Activated CD8-positive, alpha-beta memory T cell treated with anti-CD3 and anti-CD28 coated beads, Interleukin-2, amount 50 U/mL, for 4 hours (primary cell): ENCODE measurements around the gene ATP2A1.
"Not testable (repeated sequence)": the region's sequence is repeated elsewhere in the genome, so short reads cannot be mapped to it uniquely, and the experiment has no call there.

Experiments used
- DNase-seq: peaks from one replicate; pipeline ENCODE4 v3.0.0-alpha.2; 2020

The ATP2A1 gene

DNA sequence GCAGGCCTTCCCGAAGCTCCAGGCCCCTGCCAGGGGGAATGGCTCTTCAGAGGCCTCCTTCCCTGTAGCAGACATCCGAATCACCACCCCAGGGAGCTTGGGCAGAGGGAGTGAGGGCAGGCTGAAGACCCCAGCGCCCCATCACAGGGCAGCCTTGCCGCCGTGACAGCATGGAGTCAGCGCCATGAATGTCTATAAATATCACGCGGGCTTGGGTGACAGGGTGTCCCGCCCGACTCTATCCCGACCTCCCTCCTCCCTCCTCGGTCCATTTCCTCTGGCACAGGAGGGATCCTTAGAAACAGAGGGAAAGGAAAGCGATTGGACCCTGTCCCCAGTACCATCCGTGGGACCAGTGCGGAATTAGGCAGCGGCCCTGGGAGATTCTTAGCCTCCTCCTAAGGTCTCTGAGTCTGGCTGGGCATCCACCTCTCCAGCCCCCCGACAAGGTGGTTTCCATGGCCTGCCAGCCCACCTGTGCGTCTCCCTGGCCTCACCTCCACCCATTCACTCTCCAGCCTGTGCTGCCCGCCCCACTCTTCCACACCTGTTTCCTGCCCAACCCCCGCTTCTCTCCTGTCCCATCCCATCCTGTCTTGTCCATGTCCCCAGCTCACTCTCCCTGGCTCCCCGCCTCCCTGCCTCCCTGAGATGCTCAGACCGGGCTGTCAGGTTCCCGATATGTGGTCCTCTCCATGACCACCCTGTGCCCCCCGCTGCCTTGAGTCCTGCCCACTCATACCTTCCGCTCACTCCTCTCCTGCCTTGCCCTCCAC, 5.1 kb downstream of the ATP2A1 start:
- no peak for DNase-seq

DNA sequence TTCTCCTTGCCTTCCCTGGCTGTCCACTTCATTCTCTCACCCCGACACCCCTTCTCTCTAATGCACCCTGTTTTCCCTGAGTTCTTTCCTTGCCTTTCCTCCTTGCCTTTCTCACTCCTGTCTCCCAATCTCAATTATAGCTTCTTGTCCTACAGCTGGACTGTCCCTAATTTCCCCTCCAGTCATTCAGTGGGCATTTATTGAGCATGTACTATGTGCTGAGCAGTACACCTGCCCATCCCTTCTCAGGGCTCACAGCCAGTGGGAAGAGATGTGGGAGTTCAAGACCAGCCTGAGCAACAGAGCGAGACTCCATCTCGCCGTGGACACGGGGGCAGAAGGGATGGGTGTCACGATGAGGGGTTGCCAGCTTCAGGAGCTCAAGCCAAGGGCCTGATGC, 5.8 kb downstream of the ATP2A1 start:
- DNase-seq: no peak

DNA sequence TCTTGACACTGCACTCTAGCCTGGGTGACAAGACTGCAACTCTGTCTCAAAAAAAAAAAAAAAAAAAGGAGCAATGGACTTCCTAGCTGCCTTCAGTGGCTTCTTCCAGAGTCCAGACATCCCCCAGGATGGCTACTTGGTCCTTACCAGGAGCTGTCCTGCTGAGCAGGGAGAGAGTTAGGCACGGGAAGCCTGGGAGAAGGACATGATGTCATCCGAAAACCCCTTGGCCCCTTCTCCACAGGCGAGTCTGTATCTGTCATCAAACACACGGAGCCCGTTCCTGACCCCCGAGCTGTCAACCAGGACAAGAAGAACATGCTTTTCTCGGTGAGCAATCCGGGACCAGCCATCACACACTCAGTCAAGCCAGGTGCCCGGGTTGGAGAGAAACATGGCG, 8.7 kb downstream of the ATP2A1 start:
- DNase-seq: no peak

DNA sequence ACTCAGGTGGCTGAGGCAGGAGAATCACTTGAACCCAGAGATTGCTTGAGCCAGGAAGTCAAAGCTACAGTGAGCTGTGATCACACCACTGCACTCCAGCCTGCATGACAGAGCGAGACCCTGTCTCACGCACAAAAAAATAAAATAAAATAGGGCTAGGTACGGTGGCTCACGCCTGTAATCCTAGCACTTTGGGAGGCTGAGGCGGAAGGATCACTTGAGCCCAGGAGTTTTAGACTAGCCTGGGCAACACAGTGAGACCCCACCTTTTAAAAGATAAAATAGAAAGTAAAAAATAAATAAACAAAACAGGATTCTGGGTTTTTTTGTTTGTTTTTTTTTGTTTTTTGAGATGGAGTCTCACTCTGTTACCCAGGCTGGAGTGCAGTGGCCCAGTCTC, 12.1 kb downstream of the ATP2A1 start:
- not testable (repeated sequence) for DNase-seq

DNA sequence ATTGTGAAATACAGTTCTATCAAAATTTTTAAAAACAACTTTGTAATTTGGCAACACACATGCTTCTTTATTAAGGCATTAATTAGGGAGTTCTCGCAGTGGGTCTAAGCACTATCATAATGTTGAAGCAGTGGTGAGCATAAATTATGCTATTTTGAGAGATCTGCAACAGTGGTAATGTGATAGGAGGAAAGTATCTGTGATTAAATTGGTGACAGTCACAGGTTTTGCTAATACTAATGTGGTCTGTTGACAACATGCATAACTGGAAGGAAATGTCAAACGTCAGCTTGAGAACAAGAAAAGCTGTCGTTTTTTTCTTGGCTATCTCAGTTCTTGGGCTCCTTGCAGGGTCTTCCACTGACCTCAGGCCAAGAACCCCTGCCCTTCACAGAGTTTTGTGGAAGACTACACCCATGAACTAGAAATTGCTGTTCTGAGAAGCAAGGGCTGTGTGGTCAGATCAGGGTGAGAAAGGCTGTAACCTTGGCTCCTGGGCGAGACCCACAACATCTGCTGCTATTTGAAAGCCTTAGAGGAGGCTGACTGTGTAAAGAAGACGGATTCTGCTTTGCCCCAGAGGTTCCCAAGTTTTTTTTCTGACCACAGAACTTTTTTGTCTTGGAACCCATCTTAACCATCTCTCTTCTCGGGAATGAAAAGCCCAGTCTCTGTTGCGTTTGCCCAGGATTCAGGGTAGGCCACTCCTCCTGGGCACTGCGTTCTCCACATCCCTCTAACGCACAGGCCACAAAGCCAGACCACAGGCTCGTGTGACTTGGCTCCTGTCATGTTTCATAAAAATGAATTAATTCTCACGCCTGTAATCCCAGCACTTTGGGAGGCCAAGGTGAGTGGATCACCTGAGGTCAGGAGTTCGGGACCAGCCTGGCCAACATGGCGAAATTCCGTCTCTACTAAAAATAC, 13.9 kb downstream of the ATP2A1 start:
- DNase-seq: no peak

DNA sequence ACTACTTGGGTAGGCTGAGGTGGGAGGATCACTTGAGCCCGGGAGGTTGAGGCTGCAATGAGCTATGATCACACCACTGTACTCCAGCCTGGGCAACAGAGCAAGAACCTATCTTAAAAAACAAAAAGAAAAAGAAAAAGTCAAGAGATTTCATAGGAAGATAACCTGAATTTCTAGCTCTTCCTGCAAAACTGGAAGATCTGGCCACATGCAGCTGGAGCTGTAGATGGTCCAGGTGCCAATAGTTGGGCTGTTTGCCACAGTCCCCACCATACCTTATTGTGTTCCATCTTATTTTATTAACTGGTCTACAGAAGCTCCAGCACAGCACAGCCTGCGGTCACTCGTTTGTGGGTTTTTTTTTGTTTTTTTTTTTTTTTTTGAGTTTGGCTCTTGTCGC, 15.0 kb downstream of the ATP2A1 start:
- no peak for DNase-seq

DNA sequence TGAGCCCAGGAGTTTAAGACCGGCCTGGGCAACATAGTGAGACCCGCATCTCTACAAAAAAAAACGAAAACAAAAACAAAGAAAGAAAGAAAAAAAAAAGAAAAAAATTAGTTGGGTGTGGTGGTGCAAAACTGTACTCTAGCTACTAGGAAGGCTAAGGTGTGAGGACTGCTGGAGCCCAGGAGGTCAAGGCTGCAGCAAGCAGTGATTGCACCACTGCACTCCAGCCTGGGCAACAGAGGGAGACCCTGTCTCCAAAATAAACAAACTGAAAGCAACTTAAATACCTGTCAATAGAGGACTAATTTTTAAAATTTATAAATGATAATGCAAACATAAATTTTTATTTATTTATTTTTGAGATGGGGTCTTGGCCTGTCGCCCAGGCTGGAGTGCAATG, 17.3 kb downstream of the ATP2A1 start:
- no peak for DNase-seq

DNA sequence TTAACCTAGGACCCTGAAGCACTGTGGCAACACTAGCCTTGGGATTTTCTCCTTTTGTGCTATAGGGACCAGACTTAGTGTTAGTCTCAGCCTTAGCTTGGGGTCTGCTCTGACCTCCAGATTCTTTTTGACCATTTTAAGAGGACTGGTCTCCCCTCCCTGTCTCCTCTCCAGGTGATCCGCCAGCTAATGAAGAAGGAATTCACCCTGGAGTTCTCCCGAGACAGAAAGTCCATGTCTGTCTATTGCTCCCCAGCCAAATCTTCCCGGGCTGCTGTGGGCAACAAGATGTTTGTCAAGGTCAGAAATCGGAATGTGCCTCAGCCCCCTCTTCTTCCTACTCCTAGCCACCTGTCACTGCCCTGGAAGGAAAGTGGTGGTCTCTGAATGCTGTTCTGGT, 19.5 kb downstream of the ATP2A1 start:
- no peak for DNase-seq

DNA sequence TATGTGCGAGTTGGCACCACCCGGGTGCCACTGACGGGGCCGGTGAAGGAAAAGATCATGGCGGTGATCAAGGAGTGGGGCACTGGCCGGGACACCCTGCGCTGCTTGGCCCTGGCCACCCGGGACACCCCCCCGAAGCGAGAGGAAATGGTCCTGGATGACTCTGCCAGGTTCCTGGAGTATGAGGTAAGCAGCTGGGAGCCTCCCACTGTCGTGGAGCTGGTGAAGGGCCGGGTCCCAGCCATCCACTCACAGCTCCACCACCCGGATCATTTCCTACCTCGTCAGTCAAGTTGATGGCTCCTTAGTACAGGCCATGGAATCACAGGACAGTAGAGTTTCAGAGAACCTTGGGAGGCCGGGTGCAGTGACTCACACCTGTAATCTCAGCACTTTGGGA, 20.0 kb downstream of the ATP2A1 start:
- no peak for DNase-seq

DNA sequence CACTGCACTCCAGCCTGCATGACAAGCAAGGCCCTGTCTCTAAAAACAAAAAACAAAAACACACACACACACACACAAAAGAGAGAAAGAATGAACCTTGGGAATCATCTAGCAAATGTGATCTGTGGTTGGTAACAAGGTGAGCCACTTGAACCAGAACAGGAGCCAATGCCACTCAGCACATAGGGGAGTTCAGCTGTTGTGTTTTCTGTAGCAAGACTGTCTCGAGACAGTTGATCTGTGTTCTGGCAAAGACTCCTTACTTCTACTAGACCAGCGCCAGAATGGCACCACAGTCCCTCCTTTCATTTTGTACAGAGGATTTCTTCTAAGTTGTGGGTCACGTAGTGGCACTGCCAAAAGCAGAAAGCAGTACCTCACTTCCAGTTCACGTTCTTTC, 20.7 kb downstream of the ATP2A1 start:
- DNase-seq: no peak

DNA sequence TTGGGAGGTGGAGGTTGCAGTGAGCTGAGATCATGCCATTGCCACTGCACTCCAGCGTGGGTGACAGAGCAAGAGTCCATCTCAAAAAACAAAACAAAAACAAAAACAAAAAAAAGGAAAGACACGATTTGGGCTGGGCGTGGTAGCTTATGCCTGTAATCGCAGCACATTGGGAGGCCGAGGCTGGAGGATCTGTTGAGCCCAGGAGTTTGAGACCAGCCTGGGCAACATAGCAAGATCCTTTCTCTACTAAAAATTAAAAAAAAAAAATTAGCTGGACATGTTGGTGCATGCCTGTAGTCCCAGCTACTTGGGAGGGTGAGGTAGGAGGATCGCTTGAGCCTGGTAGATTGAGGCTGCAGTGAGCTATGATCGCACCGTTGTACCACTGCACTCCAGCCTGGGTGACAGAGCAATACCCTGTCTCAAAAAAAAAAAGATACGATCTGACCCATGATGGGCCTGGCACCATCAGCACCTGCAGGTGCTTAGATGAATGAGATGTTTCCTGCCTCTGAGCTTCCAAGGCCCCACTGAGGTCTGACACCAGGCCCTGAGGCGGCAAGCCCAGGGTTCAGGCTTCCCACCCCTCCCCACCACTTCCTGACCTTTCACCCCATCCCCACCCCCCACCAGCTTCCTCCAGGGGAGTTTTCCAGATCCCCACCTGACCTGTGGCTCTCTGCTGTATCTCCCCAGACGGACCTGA, 21.7 kb downstream of the ATP2A1 start:
- no peak for DNase-seq

DNA sequence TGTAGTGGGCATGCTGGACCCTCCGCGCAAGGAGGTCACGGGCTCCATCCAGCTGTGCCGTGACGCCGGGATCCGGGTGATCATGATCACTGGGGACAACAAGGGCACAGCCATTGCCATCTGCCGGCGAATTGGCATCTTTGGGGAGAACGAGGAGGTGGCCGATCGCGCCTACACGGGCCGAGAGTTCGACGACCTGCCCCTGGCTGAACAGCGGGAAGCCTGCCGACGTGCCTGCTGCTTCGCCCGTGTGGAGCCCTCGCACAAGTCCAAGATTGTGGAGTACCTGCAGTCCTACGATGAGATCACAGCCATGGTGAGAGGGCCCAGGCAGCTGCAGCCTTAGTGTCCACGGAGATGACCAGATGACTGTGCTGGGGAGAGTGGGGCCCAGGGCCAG, 22.3 kb downstream of the ATP2A1 start:
- no peak for DNase-seq

DNA sequence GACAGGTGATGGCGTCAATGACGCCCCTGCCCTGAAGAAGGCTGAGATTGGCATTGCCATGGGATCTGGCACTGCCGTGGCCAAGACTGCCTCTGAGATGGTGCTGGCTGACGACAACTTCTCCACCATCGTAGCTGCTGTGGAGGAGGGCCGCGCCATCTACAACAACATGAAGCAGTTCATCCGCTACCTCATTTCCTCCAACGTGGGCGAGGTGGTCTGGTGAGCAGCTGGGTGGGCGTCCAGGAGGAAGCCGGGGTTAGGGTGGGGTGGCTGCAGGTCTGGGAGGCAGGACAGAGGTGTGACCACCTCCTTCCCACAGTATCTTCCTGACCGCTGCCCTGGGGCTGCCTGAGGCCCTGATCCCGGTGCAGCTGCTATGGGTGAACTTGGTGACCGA, 23.6 kb downstream of the ATP2A1 start:
- DNase-seq: no peak

DNA sequence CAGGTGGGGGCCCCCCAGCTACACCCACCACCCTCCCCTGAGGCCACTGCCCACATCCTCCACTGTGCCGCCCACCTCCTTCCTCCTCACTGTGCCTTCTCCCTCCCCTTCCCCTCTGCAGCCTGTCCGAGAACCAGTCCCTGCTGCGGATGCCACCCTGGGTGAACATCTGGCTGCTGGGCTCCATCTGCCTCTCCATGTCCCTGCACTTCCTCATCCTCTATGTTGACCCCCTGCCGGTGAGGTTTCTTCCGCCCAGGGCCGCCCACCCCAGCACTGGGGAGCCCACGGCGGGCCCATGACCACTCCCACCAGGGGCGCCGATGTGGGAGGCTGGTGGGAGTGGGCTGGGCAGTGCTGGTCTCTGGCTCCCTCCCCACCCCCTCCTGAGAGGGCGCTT, 24.6 kb downstream of the ATP2A1 start:
- no peak for DNase-seq

DNA sequence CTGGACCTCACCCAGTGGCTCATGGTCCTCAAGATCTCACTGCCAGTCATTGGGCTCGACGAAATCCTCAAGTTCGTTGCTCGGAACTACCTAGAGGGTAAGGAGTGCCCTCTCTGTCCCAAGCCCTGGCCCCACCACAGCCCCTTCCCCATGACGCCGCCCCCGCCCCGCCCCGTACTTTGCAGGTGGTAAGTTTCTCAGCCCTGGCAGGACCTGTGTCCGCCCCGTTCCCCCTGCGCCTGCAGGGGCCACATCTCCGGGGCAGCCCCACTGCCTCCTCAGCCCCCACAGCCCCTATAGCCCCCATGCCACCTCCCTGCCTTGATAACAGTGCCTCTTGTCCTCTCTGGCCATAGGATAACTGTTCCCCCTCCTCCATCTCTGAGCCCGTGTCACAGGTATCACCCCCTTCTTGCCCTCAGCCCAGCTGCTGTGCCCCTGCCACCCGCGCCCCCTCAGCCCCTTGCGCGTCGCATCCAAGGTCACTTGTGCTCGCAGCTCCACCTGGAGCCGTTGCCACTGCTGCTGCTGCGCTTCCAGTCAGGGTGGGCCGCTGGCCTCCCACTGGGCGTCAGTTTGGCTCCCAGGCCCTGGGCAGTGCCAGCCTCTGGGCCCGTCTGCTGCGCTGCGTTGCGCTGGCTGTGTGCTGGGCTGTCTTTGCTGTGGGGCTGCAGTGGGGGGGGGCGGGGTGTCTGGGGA, 25.2 kb downstream of the ATP2A1 start:
- no peak for DNase-seq

DNA sequence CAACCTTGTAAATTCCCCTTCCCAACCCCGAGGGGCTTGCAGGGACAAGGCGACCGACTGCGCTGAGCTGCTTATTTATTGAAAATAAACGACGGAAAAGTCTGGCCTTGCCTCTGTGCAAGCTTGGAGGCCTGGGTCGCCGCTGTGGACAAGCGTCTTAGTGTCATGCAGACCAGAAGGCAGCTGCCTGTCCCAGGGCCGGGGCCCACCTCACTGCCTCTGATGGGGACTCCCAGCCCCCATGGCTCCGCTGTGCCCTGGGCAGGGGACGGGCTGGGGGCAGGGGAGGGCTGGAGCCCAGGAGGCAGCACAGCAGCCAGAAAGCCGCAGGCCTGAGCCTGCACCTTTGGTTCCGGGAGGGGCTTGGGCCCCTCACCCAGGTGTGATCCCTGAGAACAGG, 26.1 kb downstream of the ATP2A1 start:
- DNase-seq: no peak

DNA sequence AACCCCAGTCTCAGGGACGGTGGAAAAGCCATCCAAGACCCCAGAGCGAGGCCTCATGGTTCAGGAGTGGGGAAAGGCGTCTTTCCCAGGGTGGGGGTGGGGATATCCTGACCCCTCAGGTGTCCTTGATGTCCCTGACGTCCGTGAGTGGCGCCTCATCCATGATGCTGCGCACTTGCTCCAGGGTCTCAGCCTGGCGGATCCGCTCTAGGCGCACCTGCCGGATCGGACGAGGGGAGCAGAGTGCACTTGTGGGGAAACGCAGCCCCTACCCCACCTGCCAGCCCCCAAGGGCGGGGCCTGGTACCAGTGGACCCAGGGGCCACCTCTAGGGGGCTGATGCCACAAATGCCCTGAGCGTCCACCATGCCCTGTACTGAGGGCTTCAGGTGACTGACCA, 26.5 kb downstream of the ATP2A1 start:
- no peak for DNase-seq

DNA sequence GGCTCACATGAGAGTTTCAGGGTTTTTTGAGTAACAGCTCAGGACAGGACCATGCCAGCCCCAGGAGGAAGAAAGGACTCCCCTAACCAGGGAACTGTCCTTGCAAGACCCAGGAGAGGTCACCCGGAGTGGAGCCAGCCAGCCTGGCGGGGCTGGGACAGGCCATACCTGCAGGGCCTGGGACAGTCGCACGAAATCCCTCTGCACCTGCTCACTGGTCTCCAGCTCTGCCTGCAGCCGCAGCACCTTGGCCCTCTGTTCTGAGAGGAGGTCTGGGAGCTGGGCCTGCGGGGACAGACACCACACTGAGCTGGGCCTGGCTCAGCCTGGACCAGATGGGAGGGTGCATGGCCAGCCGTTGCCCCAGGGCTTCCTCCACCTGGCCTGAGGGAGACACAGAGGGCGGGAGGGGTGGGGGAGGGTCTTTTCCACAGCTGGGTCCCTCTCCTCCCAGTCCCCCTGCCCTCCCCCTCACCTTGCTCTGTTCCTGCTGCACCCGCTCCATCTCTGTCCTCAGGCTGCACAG, 27.0 kb downstream of the ATP2A1 start:
- DNase-seq: no peak

DNA sequence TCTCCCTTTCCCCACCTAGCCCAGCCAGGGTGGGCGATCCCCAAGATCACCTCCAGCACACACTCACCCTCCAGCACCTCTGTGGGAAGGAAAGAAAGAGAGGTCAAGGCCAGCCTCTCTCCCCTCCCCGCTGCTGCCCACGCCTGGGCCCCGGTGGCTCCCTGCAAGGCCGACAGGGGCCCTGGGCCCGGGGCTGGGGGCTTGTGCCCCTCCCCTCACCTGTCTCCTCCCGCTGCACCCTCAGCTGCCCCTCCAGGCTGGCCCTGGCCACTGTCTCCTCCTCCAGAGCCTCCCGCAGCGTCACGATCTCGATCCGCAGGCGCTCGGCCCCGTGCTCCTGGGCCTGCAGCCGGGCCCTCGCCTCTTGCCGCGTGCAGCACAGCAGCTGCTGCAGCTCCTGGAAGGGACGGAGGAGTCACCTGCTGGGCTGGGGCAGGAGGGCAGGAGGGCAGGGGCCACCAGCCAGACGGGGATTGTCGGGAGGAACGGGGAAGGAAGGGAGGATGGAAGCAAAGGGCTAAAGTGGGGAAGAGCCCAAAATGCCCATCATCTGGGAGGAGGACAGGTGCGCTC, 27.6 kb downstream of the ATP2A1 start:
- no peak for DNase-seq

DNA sequence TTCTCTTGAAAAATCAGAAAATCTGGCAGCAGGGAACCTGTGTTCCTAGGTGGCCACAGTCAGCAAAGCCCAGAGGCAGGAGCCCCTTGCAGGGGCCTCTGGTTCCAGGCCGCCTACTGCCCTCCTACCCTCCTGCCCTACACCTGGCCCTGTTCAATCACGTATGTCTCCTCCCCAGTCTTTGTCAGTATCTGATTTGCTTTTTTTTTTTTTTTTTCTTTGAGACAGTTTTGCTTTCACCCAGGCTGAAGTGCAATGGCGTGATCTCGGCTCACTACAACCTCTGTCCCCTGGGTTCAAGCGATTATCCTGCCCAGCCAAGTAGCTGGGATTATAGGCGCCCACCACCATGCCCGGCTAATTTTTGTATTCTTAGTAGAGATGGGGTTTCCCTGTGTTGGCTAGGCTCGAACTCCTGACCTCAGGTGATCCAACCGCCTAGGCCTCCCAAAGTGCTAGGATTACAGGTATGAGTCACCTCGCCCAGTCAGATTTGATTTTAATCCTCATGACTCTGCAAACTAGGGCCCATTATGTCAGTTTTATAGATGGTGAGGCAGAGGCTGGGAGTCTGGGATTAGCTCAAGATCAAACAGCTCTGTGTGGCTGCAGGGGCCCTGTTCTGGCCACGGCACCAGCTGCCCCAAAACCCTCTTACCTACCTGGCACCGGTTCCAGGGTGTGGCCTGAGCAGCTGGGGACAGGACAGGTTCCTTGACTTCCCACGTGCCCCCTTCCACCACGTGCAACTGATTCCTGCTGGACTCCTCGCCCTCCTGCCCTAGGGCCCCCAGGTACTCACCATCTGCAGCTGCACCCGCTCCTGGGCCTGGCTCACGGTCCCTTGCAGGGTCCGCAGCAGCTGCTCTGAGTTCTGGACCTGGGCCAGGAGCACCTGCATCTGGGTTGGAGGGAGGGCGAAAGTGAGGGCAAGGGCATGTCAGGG, 32.1 kb downstream of the ATP2A1 start:
- no peak for DNase-seq

DNA sequence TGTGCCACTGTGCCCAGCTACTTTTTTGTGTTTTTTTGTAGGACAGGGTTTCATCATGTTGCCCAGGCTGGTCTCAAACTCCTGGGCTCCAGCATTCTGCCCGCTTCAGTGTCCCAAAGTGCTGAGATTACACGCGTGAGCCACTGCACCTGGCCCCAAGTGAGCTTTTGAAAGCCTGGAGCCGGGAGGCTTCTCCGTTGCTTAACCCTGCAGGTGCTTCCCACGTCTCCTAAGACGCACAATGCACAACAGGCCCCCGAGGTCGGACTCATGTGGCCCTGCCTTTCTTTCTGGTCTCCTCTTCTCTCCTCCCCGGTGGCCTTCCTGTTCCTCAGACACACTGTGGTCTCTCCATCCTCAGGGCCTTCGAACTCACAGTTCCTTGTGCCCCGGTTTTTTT, 34.3 kb downstream of the ATP2A1 start:
- DNase-seq: no peak
